HCT116 (cell line): ENCODE measurements around the gene AKAP14. TPM values are rescaled to one million over a fixed set of nuclear protein-coding genes. Genes with fewer than 3 reads are reported as not detected.

Experiments
- ATAC-seq: fragments of 200-7000 bp; cut with Tn5 transposase; 2 replicates; pipeline ENCODE4 v1.9.1; 2020; ENCODE audit warnings: mild to moderate bottlenecking, moderate library complexity
- BruUV-seq: library from RNA; stranded (reverse); fragments of 400-500 nt; replicated peaks from 2 replicates; lab custom pipeline; 2021; lab: Mats Ljungman, UMichigan
- CTCF ChIA-PET: fragments of 300-600 bp; sonication (Branson Sonifier 250); formaldehyde crosslinking; loops from one replicate; lab custom pipeline; 2021; ENCODE audit warnings: antibody characterized with exemption; lab: Charles Lee
- POLR2A ChIA-PET: fragments of 300-600, 350-600 bp; sonication (Branson Sonifier 250); formaldehyde crosslinking; loops from one replicate; lab custom pipeline; 2021; ENCODE audit warnings: antibody characterized with exemption; lab: Charles Lee
- RAD21 ChIA-PET, 2 experiments: fragments of 300-600 bp; sonication (Branson Sonifier 250); formaldehyde crosslinking; loops; one replicate each; lab custom pipeline; 2023; ENCODE audit warnings: low total read pairs in 2 of 2; ENCODE audit not compliant: uncharacterized antibody in 2 of 2, unreplicated experiment in 2 of 2, low non-redundant PET in 1 of 2; lab: Charles Lee
- DNase-seq: peaks from one replicate; pipeline ENCODE4 v3.0.0-alpha.2; 2010; ENCODE audit warnings: low read depth, low spot score
- H2AFZ ChIP-seq: fragments of 200-600 bp; shearing (Covaris generic), sonication (generic); 2 replicates; pipeline ENCODE4 v1.6.1; 2017; ENCODE audit warnings: low read depth, mixed run types, mixed read lengths, antibody characterized with exemption, low read length; ENCODE audit not compliant: poor library complexity, severe bottlenecking
- H3K27ac ChIP-seq: 2 replicates; pipeline ENCODE4 v1.5.1; 2012; ENCODE audit warnings: low read depth, low read length
- H3K27me3 ChIP-seq: fragments of 200-600 bp; sonication (generic); 2 replicates; pipeline ENCODE4 v1.6.1; 2016; ENCODE audit warnings: mixed run types, low read length, mixed read lengths; ENCODE audit not compliant: insufficient read depth
- H3K36me3 ChIP-seq, 2 experiments: fragments of 200-500 bp in 1 of 2; fragments of 200-600 bp in 1 of 2; sonication (Bioruptor generic) in 1 of 2; sonication (generic) in 1 of 2; 2 replicates each; pipeline versions ENCODE4 v1.5.1 to v1.6.1; 2014 to 2016; ENCODE audit warnings: low read length in 2 of 2, inconsistent platforms in 1 of 2, mixed read lengths in 1 of 2, mixed run types in 1 of 2; ENCODE audit not compliant: insufficient read depth in 2 of 2, control insufficient read depth in 1 of 2
- H3K4me1 ChIP-seq, 2 experiments: fragments of 200-600 bp in 1 of 2; sonication (generic) in 1 of 2; 2 replicates each; pipeline versions ENCODE4 v1.5.1 to v1.6.1; 2012 to 2017; ENCODE audit warnings: low read length in 2 of 2, inconsistent platforms in 1 of 2, mild to moderate bottlenecking in 1 of 2, mixed read lengths in 1 of 2, mixed run types in 1 of 2, moderate library complexity in 1 of 2; ENCODE audit not compliant: insufficient read depth in 2 of 2, control insufficient read depth in 1 of 2
- H3K4me2 ChIP-seq: fragments of 200-600 bp; sonication (generic); 2 replicates; pipeline ENCODE4 v1.6.1; 2017; ENCODE audit warnings: mixed run types, low read length, mixed read lengths
- H3K4me3 ChIP-seq, 2 experiments: fragments of 200-600 bp in 1 of 2; sonication (generic) in 1 of 2; replicated peaks in 1 of 2; 2 replicates each; pipeline ENCODE4 v1.5.1; 2011 to 2016; ENCODE audit warnings: low read length in 2 of 2, control low read depth in 1 of 2, low read depth in 1 of 2, mild to moderate bottlenecking in 1 of 2, mixed read lengths in 1 of 2, mixed run types in 1 of 2
- H3K79me2 ChIP-seq: fragments of 200-600 bp; sonication (generic); 2 replicates; pipeline ENCODE4 v1.6.1; 2017; ENCODE audit warnings: mild to moderate bottlenecking, mixed run types, low read length, moderate library complexity, mixed read lengths; ENCODE audit not compliant: insufficient read depth
- H3K9ac ChIP-seq: fragments of 200-600 bp; sonication (generic); 2 replicates; pipeline ENCODE4 v1.6.1; 2016; ENCODE audit warnings: low read length, mixed read lengths
- H3K9me2 ChIP-seq: fragments of 200-600 bp; sonication (generic), shearing (Covaris generic); 2 replicates; pipeline ENCODE4 v1.6.1; 2017; ENCODE audit warnings: mixed run types, mild to moderate bottlenecking, moderate library complexity; ENCODE audit not compliant: insufficient read depth
- H3K9me3 ChIP-seq, 2 experiments: fragments of 200-500 bp in 1 of 2; fragments of 200-600 bp in 1 of 2; sonication (Bioruptor generic) in 1 of 2; sonication (generic) in 1 of 2; 2 replicates each; pipeline ENCODE4 v1.6.1; 2014 to 2017; ENCODE audit warnings: low read length in 2 of 2, mixed read lengths in 2 of 2, inconsistent platforms in 1 of 2, low read depth in 1 of 2, mild to moderate bottlenecking in 1 of 2, mixed run types in 1 of 2, moderate library complexity in 1 of 2; ENCODE audit not compliant: control insufficient read depth in 1 of 2, insufficient read depth in 1 of 2
- H4K20me1 ChIP-seq: fragments of 200-600 bp; sonication (generic), shearing (Covaris generic); 2 replicates; pipeline ENCODE4 v1.6.1; 2017; ENCODE audit warnings: mixed run types, mild to moderate bottlenecking, moderate library complexity; ENCODE audit not compliant: insufficient read depth
- CBX3 ChIP-seq: IDR thresholded peaks from 2 replicates; pipeline ENCODE4 v1.6.1; 2012; ENCODE audit warnings: low read depth
- CEBPB ChIP-seq: IDR thresholded peaks from 2 replicates; pipeline ENCODE4 v1.6.1; 2012; ENCODE audit warnings: low read depth
- EGR1 ChIP-seq: IDR thresholded peaks from 2 replicates; pipeline ENCODE4 v1.6.1; 2012; ENCODE audit warnings: low read depth
- FOSL1 ChIP-seq: IDR thresholded peaks from 2 replicates; pipeline ENCODE4 v1.6.1; 2012; ENCODE audit warnings: low read depth
- POLR2AphosphoS5 ChIP-seq: IDR thresholded peaks from 2 replicates; pipeline ENCODE4 v1.6.1; 2011; ENCODE audit warnings: mild to moderate bottlenecking, low read depth, low read length, moderate library complexity
- SP1 ChIP-seq: IDR thresholded peaks from 2 replicates; pipeline ENCODE4 v1.6.1; 2012; ENCODE audit warnings: low read depth
- YY1 ChIP-seq: IDR thresholded peaks from 2 replicates; pipeline ENCODE4 v1.6.1; 2011; ENCODE audit warnings: low read length, low read depth, moderate library complexity, mild to moderate bottlenecking; ENCODE audit not compliant: insufficient replicate concordance; ENCODE audit errors: extremely low read depth
- ZFX ChIP-seq: fragments of 450-650 bp; IDR thresholded peaks from 2 replicates; pipeline ENCODE4 v1.6.1; 2017
- intact Hi-C: fragments of 100-400 bp; cut with micrococcal nuclease; formaldehyde crosslinking; loops from 2 replicates; pipeline ENCODE4 v1.10.0; 2022
- total RNA-seq: library from RNA; stranded (reverse); gene quantifications from one replicate; pipeline ENCODE4 v1.2.1, GENCODE V29; 2021; ENCODE audit not compliant: unreplicated experiment
- TF ChIP-seq, protein P1 (sequence below), 3 experiments: fragments of 200-600 bp in 1 of 3; sonication (generic) in 1 of 3; IDR thresholded peaks in 2 of 3; conservative IDR thresholded peaks in 1 of 3; 2 replicates each; pipeline ENCODE4 v1.5.1; 2012 to 2017; ENCODE audit warnings: low read depth in 2 of 3, low read length in 2 of 3, antibody characterized with exemption in 1 of 3, borderline replicate concordance in 1 of 3, control low read depth in 1 of 3, mild to moderate bottlenecking in 1 of 3, mixed read lengths in 1 of 3, mixed run types in 1 of 3, moderate library complexity in 1 of 3; ENCODE audit not compliant: insufficient read depth in 1 of 3

Gene AKAP14
- total RNA-seq, 1 experiment from 2014 or later, result not detected

- CTCF ChIA-PET, result interaction anchor here (1.3 kb wide), 1 partner anchor 17 kb away, joined by 4 read pairs; no protein-coding TSS in a partner anchor
- no peak for DNase-seq
- no TSS peak for BruUV-seq
Observed at GRCh38 chrX:119870626-119871131, 25.0 kb upstream of the AKAP14 start.

DNA sequence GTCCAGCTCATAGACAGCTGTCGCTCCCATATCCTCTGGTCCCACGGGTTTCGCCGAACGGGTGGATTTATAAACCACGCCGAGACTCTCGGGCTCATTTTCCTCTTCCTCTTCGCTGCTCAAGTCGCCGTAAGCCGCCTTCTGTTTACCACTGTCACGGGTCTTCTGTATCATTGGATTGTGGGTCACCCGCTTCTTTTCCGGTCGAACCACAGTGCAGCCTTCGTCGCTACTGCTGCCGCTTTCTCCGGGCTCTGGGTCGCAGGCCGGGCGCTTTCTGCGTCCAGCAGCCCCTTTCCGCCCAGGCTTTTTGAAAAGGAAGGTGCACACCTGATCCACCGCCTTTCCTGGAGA, 24.5 kb upstream of the AKAP14 start:
- H4K20me1 ChIP-seq, result no peaks in the 10 kb centered on the region
- DNase-seq (no peak), ATAC-seq (no peak)
- H3K79me2 ChIP-seq, result peaks cover 44% of the 10 kb centered on the region
- H3K27me3 ChIP-seq, result no peaks in the 10 kb centered on the region
- RAD21 ChIA-PET, result no interaction called here
- peak overlapping the region; percentile 73 for H3K4me2 ChIP-seq
- H3K27ac ChIP-seq, result peak overlapping the region; percentile 94
- TSS peak; percentile 87 for BruUV-seq
- H3K36me3 ChIP-seq, result peaks cover 3 to 5% of the 10 kb centered on the region in 2 experiments; a peak in 1 of 4 replicates
- H3K9me2 ChIP-seq, result no peaks in the 10 kb centered on the region
- CTCF ChIA-PET, result interaction anchor here (1.3 kb wide), 1 partner anchor 17 kb away, joined by 4 read pairs; no protein-coding TSS in a partner anchor
- peak overlapping the region; percentile 91 for H3K9ac ChIP-seq
- POLR2A ChIA-PET, result no interaction called here
- H3K4me3 ChIP-seq, result peak overlapping the region; percentile 74 to 80
- TF ChIP-seq, protein P1, sequence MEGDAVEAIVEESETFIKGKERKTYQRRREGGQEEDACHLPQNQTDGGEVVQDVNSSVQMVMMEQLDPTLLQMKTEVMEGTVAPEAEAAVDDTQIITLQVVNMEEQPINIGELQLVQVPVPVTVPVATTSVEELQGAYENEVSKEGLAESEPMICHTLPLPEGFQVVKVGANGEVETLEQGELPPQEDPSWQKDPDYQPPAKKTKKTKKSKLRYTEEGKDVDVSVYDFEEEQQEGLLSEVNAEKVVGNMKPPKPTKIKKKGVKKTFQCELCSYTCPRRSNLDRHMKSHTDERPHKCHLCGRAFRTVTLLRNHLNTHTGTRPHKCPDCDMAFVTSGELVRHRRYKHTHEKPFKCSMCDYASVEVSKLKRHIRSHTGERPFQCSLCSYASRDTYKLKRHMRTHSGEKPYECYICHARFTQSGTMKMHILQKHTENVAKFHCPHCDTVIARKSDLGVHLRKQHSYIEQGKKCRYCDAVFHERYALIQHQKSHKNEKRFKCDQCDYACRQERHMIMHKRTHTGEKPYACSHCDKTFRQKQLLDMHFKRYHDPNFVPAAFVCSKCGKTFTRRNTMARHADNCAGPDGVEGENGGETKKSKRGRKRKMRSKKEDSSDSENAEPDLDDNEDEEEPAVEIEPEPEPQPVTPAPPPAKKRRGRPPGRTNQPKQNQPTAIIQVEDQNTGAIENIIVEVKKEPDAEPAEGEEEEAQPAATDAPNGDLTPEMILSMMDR (IDR thresholded peaks at IDR 0.05 in 2 of 3, conservative IDR thresholded peaks at IDR 0.05 in 1 of 3; ENCODE audit: borderline replicate concordance in 1 of 3, insufficient read depth in 1 of 3, low read depth in 2 of 3, low read length in 2 of 3), result no peak
- TF ChIP-seq CBX3 (no peak), CEBPB (no peak), FOSL1 (no peak), POLR2AphosphoS5 (no peak), YY1 (no peak), SP1 (no peak), ZFX (no peak)
- intact Hi-C loops, result no loop called here
- no peak overlapping the region for H2AFZ ChIP-seq
- no peaks in the 10 kb centered on the region for H3K9me3 ChIP-seq
- peaks cover 6 to 8% of the 10 kb centered on the region in 2 experiments; a peak in 2 of 4 replicates for H3K4me1 ChIP-seq

More at GRCh38 chrX:119870626-119871131, 25.0 kb upstream of the AKAP14 start:
- H3K4me2 ChIP-seq, result peak overlapping the region; percentile 73
- H3K36me3 ChIP-seq, result peaks cover 3 to 4% of the 10 kb centered on the region in 2 experiments; a peak in 1 of 4 replicates
- H3K27me3 ChIP-seq, result no peaks in the 10 kb centered on the region
- intact Hi-C loops, result no loop called here
- TF ChIP-seq YY1 (no peak), EGR1 (no peak)
- H3K27ac ChIP-seq, result peak overlapping the region; percentile 94; the same call in 1 of the 2 replicates
- H2AFZ ChIP-seq, result no peak overlapping the region
- ATAC-seq, result no peak
- no peaks in the 10 kb centered on the region for H4K20me1 ChIP-seq
- ChIA-PET POLR2A (no interaction called here), RAD21 (no interaction called here)
- H3K4me1 ChIP-seq, result peaks cover 6 to 8% of the 10 kb centered on the region in 2 experiments; a peak in 2 of 4 replicates
- H3K9me2 ChIP-seq, result no peaks in the 10 kb centered on the region
- no peaks in the 10 kb centered on the region for H3K9me3 ChIP-seq
- peaks cover 39% of the 10 kb centered on the region for H3K79me2 ChIP-seq
- H3K9ac ChIP-seq, result peak overlapping the region; percentile 91
- H3K4me3 ChIP-seq, result peak overlapping the region; percentile 74 to 80
